C4-2B (cell line): ENCODE results near the gene SCN5A.

ENCODE experiments used
- ZFX ChIP-seq: fragments of 450-650 bp; IDR thresholded peaks from 2 replicates; pipeline ENCODE4 v1.6.1; 2017
- TF ChIP-seq, protein P1 (sequence below): fragments of 450-650 bp; conservative IDR thresholded peaks from 2 replicates; pipeline ENCODE4 v1.5.1; 2017; ENCODE audit warnings: mild to moderate bottlenecking

DNA sequence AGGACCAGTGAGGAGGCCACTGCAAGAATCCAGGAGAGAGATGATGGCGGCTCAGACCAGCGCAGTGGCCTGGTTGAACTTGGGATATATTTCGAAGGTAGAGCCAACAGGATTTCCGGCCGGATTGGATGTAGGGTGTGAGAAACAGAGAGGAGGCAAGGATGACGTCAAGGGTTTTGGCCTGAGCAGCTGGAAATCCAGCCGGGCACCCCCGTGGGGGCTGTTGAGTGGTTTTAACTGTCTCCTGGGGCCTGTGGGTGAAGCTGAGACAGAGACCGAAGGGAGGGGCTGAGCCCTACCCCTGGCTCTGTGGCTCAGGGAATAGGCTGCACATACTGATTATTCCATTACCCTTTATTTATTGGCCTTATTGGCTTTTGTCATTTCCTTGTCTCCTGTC is 107.7 kb downstream of the SCN5A start:
- TF ChIP-seq, protein P1, sequence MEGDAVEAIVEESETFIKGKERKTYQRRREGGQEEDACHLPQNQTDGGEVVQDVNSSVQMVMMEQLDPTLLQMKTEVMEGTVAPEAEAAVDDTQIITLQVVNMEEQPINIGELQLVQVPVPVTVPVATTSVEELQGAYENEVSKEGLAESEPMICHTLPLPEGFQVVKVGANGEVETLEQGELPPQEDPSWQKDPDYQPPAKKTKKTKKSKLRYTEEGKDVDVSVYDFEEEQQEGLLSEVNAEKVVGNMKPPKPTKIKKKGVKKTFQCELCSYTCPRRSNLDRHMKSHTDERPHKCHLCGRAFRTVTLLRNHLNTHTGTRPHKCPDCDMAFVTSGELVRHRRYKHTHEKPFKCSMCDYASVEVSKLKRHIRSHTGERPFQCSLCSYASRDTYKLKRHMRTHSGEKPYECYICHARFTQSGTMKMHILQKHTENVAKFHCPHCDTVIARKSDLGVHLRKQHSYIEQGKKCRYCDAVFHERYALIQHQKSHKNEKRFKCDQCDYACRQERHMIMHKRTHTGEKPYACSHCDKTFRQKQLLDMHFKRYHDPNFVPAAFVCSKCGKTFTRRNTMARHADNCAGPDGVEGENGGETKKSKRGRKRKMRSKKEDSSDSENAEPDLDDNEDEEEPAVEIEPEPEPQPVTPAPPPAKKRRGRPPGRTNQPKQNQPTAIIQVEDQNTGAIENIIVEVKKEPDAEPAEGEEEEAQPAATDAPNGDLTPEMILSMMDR, result no peak
- TF ChIP-seq ZFX, result no peak
